Testis (tissue), 3 donors: Measurements from ENCODE around the gene ARHGEF11. TPM values are rescaled to one million over a fixed set of nuclear protein-coding genes. Genes with fewer than 3 reads are reported as not detected.
A peak's percentile ranks its signal among the peaks of the same experiment; 100 is the strongest.

ENCODE experiments used
- DNase-seq: peaks from one replicate; pipeline ENCODE4 v3.0.0-alpha.2; 2019
- H3K27ac ChIP-seq, 2 donors: fragments of 200-600 bp; sonication (generic); one replicate each; pipeline ENCODE4 v1.5.1; 2019
- H3K27me3 ChIP-seq: fragments of 200-600 bp; sonication (generic); one replicate; pipeline ENCODE4 v1.5.1; 2019
- H3K36me3 ChIP-seq: fragments of 200-600 bp; sonication (generic); one replicate; pipeline ENCODE4 v1.5.1; 2017; ENCODE audit warnings: low read depth; ENCODE audit errors: missing control alignments
- H3K4me1 ChIP-seq: fragments of 200-600 bp; sonication (generic); one replicate; pipeline ENCODE4 v1.5.1; 2019
- H3K4me3 ChIP-seq, 2 donors: fragments of 200-600 bp; sonication (generic); one replicate each; pipeline ENCODE4 v1.5.1; 2017 to 2019
- H3K9me3 ChIP-seq: fragments of 200-600 bp; sonication (generic); one replicate; pipeline ENCODE4 v1.5.1; 2017
- CTCF ChIP-seq, 3 experiments: fragments of 450-650 bp in 2 of 3; fragments of 200-600 bp in 1 of 3; sonication (generic) in 1 of 3; IDR thresholded peaks; one replicate each; pipeline ENCODE4 v1.5.1; 2016 to 2019; ENCODE audit warnings: antibody characterized with exemption in 3 of 3, mild to moderate bottlenecking in 2 of 3, moderate library complexity in 1 of 3
- POLR2A ChIP-seq: fragments of 450-650 bp; IDR thresholded peaks from one replicate; pipeline ENCODE4 v1.6.1; 2017; ENCODE audit warnings: antibody characterized with exemption, mild to moderate bottlenecking, moderate library complexity
- WGBS, 2 donors: methylation state at CpG; one replicate each; pipeline ENCODE4 v1.1.5; 2018; 5-methylcytosine and 5-hydroxymethylcytosine counted together
- intact Hi-C: fragments of 100-400 bp; cut with DNase I; formaldehyde crosslinking; loops from one replicate; pipeline ENCODE4 v1.15.1; 2023; ENCODE audit warnings: low total_unique reads
- polyA plus RNA-seq: library from polyadenylated mRNA; stranded (reverse); fragments of 350-450 nt; fragmentation: Illumina TruSeq; extraction: RNeasy Lipid Tissue Mini Kit (QIAGEN cat#74804); gene quantifications from one replicate; pipeline ENCODE4 v1.2.3, GENCODE V29; 2014; ENCODE audit warnings: low read depth, low replicate concordance; ENCODE audit not compliant: insufficient read depth
- total RNA-seq, 2 donors: library from RNA; depleted of rRNA; stranded (reverse); fragments of >200 nt; gene quantifications; one replicate each; pipeline ENCODE4 v1.2.3, GENCODE V29; 2016

ARHGEF11 gene
- total and polyA plus RNA-seq, 3 donors from 2014 or later = 69.2 to 120 (median 113) TPM

GRCh38 chr1:157043685-157044084 lies 1.9 kb downstream of the ARHGEF11 start:
- 58 to 74% methylated on average over 2 of the region's 2 CpGs for WGBS, 2 donors
- H3K27me3 ChIP-seq = no peaks in the 10 kb centered on the region
- TF ChIP-seq CTCF (IDR thresholded peaks at IDR 0.05) (no peak), POLR2A (no peak)
- H3K36me3 ChIP-seq = no peaks in the 10 kb centered on the region
- H3K4me1 ChIP-seq = peaks cover 39% of the 10 kb centered on the region
- DNase-seq = no peak
- H3K9me3 ChIP-seq = no peaks in the 10 kb centered on the region
- H3K27ac ChIP-seq = no peak overlapping the region
- intact Hi-C loops = no loop called here
- peak overlapping the region in 1 of 2 donors; percentile 63 for H3K4me3 ChIP-seq

- Histone ChIP-seq H3K4me3 (no peak overlapping the region), H3K4me1 (peaks cover 43% of the 10 kb centered on the region), H3K9me3 (no peaks in the 10 kb centered on the region), H3K27me3 (no peaks in the 10 kb centered on the region), H3K36me3 (no peaks in the 10 kb centered on the region), H3K27ac (no peak overlapping the region)
- 26 to 29% methylated on average over 2 of the region's 2 CpGs for WGBS, 2 donors
- no peak for DNase-seq
- intact Hi-C loops = no loop called here
- no peak for TF ChIP-seq CTCF (IDR thresholded peaks at IDR 0.05)
- TF ChIP-seq POLR2A = no peak
Measured at GRCh38 chr1:157042846-157043245, 2.7 kb downstream of the ARHGEF11 start.

GRCh38 chr1:157040802-157041201 lies 4.7 kb downstream of the ARHGEF11 start:
- peaks cover 43% of the 10 kb centered on the region for H3K4me1 ChIP-seq
- TF ChIP-seq CTCF (IDR thresholded peaks at IDR 0.05) (no peak), POLR2A (no peak)
- WGBS, 2 donors = 70 to 81% methylated on average over 1 of the region's 1 CpG
- no peak for DNase-seq
- H3K36me3 ChIP-seq = no peaks in the 10 kb centered on the region
- no peak overlapping the region for H3K27ac ChIP-seq
- H3K9me3 ChIP-seq = no peaks in the 10 kb centered on the region
- no peaks in the 10 kb centered on the region for H3K27me3 ChIP-seq
- intact Hi-C loops = no loop called here
- H3K4me3 ChIP-seq = no peak overlapping the region

GRCh38 chr1:157035121-157035520 lies 10.4 kb downstream of the ARHGEF11 start:
- Histone ChIP-seq H3K36me3 (no peaks in the 10 kb centered on the region), H3K4me1 (peaks cover 17% of the 10 kb centered on the region), H3K9me3 (no peaks in the 10 kb centered on the region), H3K27me3 (no peaks in the 10 kb centered on the region), H3K27ac (no peak overlapping the region), H3K4me3 (no peak overlapping the region)
- 95 to 98% methylated on average over 6 of the region's 6 CpGs for WGBS, 2 donors
- no peak for TF ChIP-seq POLR2A
- no peak for TF ChIP-seq CTCF (IDR thresholded peaks at IDR 0.05)
- intact Hi-C loops = no loop called here
- no peak for DNase-seq

GRCh38 chr1:157034137-157034800 lies 11.3 kb downstream of the ARHGEF11 start:
- 86 to 93% methylated on average over 7 of the region's 7 CpGs for WGBS, 2 donors
- Histone ChIP-seq H3K4me3 (no peak overlapping the region), H3K9me3 (no peaks in the 10 kb centered on the region), H3K4me1 (peaks cover 14% of the 10 kb centered on the region), H3K27ac (no peak overlapping the region), H3K27me3 (no peaks in the 10 kb centered on the region), H3K36me3 (no peaks in the 10 kb centered on the region)
- DNase-seq = no peak
- intact Hi-C loops = no loop called here
- TF ChIP-seq POLR2A = no peak
- TF ChIP-seq CTCF (IDR thresholded peaks at IDR 0.05) = no peak
